Fibroblast of peridontal ligament (primary cell): ENCODE results near the gene S100A7A.
"Not testable (repeated sequence)": the region's sequence is repeated elsewhere in the genome, so short reads cannot be mapped to it uniquely, and the experiment has no call there.

Experiments
- DNase-seq: peaks from one replicate; pipeline ENCODE4 v3.0.0-alpha.2; 2010; ENCODE audit errors: extremely low read depth

The S100A7A gene

DNA sequence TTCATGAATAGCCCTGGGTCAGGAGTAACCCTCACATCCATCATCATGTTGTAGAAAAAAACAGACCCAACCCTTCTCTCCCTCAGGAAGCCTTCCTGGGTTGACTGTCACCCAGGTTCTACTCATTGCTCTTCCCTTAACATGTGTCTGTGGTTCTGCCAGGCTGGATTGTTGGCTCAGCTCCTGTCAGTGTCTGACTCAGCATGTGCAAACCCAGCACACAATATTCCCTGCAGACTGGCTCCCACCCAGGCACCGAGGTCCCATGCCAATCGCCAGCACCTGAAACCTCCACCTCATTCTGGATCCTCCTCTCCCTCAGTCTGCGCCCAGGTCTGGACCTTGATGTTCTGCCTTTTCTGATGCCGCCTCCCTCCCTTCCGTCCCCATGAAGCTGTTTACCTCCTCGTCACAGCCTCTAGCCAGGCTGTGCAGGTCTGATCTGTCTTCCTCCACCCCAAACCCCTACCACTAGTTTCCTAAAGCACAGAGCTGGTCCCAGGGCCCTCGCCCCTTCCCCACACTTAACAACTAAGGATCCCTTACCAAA lies 21.1 kb upstream of the S100A7A start:
- no peak for DNase-seq

DNA sequence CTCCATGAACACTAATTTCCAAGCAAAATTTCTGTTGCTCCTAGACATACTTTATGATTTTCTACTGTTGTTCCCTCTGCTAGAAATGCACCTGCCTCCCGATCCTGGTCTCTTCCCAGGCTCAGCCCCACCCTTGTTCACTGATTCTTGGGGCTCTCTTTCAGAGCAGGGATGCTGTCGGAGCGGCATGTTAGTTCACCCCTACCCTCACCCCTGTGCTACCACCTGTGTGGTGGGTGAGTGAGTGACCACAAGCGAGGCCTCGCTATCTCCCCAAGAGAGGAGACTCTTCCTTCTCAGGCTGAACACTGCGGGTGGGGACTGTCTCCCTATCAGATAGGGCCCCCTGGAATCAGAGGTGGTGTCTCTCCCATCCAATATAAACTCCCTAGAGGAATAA lies 20.5 kb upstream of the S100A7A start:
- DNase-seq: no peak

DNA sequence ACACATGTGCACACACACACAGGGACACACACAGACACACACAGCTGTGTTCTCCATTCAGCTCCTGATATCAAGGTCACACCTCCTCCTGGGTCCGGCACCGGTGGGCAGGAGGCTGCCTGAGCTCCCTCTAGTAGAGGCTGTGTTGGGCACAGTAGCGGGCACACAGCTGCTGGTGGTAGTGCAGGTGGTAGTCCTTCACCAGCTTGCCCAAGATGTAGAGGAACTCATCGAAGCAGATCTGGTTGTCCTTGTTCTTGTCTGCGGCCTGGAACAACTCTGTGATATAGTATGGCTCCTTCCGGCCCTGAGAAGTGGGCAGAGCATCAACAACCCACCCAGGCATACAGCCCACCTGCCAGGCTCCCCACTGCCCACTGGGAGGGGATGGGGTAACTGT lies 19.9 kb upstream of the S100A7A start:
- no peak for DNase-seq

DNA sequence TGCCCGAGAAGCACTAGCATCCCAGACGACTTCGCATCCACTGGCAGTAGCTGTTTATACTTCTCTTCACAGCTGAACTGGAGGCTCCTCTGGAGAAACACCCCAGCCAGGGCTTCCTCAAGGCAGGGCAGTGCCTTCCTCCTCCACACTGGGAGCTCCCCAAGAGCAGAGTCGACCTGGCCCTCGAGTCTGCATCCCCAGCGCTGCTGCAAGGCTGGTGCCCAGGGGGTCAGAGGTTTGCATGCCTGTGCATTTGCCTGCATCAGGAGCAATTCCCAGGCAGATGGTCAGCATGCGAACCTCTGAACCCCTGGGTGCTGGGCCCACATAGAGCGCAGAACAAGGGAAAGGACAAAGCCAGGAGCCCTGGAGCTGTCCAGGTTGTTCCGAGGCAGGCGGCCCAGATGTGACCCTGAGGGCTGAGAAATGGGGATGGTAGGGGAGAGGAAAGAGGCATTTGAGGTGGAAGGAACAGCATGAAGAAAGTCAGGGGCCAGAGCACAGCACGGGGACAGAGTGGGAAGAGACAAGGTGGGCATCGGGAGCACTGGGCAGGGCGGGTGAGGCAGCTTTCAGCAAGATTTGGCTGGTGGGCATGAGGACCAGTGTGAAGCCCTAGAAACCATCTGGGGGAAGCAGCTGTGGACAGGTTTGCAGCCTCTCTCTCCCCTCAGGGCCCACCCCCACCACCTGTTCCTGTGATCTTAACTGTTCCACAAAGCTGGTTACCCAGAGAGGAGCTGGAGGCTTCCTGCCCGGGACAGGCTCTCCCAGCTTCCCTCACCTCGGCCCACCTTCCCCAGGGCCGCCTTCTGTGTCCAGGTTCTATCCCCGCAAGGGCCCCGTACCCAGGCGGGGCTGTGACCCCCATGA lies 19.0 kb upstream of the S100A7A start:
- DNase-seq: no peak

DNA sequence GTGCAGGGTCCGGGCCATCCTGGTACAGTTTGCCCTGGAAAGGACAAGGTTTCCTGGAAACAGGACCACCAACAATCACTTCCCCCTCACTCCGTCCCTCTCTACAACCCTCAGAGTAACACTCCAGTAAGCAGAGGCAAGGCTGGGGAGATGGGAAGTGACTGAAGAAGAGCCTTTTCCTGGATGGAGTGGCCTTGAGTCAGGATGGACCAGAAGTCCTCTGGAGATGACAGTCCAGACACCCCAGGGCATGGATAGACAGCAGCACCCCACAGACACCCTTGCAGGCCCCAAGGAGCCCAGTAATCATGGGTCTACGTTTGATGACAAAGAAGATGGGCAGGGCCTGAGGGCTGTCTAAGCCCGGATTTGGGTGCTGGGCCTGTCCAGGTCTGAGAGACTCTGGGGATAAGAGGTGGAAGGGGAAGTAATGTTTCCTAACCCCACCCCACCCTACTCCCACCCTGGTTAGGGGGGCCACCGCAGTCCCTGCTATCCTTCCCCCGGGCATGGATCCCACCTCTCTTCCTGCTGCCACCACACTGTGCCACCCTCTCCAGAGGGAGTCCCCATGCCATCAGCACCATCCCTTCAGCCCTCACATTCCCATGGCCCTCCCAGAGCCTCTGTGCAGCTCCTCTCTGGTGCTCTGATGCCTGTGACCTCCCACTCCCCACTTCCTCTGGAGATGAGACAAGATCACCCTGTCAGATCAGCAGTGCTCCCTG lies 18.2 kb upstream of the S100A7A start:
- DNase-seq: no peak

DNA sequence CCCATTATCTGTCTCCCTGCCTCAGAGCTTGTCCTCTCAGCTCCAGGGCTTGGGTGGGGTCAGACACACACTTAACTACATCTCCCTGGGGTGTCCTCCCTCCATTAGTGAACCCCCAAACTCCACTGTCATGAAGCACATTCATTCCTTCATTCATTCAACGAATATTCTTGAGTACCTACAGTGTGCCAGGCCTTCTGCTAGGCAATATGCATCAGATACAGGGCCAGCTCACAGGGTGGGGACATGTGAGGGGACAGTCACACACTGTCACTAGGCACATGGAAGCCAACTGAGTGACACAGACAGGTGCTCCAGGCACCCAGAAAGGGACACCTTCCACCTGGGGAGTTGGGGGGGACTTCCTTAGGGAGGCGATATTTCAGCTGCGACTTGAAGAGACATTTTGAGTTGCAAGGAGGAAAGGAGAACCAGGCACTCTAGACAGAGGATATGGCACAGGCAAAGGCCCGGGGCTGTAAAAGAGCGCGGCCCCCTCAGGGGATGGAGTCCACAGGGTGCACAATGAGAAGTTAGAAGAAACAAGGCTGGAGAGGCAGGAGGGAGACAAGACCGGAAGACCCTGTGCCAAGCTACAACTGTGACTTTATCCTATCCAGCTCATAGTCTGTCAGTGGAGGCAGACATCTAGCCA lies 16.8 kb upstream of the S100A7A start:
- no peak for DNase-seq

DNA sequence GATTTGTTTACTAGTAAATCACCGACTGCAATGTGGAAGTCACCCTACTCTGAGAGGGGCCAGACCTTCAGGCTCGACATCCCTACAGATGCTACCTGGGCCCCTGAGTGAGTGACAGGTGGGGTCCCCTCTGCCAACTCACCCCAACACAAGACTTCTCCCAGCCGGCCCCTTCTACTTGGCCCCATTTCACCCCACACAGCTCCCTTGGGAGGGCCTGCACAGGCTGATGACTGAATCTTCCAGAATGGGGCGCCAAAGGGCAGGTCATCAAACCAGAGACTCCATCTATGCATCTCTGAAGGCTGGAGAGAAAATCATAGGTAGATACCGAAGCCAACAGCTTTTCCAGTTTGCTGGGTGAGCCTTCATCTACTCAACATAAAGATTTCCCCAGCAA lies 16.1 kb upstream of the S100A7A start:
- DNase-seq: no peak

DNA sequence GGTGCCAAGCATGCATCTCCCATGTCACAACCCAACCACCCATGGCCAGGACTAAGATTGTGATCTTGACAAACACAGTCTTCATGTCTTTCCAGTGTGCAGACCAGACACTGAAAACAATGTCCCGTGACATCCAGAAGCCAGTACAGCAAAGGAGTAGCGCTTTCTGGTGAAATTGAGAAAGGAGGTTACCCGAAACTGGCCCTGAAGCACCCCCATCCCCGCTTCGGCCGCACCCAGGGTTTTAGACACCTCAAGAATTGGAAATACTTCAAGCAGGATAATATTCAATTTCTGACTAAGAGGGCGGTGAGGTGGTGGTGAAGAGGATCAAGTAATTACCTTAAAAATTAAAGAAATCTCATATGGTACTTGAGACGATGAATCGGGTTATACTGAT lies 14.9 kb upstream of the S100A7A start:
- no peak for DNase-seq

DNA sequence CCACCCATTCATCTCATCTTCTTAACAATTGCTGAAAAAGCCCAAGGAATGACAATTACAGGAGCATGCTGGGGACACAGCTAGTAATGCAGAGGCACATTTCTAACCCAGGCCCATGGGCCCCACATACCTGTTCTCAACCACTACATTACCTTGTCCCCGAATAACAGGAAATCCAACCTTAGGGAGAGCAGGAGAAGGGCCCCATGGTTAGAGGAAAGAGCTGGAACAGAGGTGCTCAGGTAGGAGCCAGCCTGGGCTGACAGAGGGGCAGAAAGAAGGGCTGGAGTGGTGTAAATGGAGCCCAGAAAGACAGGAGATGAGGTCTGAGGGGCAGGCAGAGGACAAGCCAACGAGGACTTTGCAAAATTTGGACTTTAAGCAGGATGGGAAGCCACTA lies 14.1 kb upstream of the S100A7A start:
- no peak for DNase-seq

DNA sequence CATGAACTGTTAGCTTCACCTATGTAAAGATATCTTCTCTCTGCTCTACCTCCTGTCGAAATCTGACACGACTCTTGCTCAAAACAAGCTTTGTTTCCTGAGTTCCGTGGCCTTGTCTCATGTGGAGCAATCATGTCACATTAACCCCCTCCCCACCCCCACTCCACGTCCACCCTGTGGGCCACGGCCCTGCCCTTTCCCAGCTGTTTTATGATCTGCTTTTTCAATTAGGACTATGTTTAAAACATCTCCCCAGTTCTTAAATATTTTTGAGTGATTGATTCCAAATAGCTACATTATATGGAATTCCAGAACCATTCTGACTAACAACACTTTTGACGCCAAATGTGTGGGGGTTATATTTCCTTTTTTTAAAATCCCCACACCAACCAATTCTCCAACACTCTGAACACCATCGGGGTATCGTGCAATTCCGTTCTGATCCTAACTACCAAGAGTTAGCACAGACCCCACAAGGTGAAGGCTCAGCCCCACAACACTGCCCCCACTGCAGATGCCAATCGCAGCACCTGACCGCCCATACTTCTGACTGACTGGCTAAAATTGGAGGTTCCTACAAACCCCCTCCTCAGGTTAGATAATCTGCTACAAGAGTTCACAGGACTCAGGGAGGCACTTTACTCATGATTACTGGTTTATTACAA lies 12.8 kb upstream of the S100A7A start:
- DNase-seq: no peak

DNA sequence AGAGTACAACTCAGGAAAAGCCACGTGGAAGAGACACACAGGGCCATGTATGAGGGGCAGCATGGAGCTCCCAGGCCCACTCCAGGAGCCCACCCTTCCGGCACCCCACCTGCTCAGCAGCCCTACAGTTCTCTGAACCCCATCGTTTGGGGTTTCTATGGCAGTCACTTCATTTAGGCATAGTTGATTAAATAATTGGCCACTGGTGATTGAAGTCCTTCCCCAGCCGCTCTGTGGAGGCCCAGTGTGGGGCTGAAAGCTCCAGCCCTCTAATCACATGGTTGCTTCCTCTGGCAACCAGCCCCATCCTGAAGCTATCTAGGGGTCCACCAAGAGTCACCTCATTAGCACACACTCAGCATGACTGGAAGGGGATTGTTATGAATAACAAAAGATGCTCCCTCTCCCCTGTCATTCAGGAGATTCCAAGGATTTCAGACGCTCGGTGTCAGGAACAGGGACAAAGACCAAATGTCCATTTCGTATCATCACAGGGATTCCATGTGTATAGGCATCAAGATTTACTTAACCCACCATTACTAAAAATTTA lies 12.2 kb upstream of the S100A7A start:
- DNase-seq: no peak

DNA sequence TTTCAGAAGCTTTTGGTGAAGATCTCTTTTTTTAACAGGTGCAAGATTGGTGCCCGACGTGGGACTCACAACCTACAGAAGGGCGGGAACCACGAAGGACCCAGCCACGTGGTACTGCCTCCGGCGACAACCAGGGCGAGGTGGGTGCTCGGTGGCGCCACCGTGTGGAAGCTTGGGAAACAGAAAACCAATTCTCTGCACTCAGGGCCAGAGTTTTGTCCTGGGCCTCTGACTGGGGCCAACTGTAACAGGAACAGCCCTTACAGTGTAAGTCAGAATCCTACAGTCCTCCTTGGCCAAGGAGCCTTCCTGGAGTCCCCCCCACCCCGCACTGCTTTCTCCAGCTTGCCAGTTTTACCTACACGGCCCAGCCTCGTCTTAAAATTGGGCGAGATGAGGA lies 11.6 kb upstream of the S100A7A start:
- DNase-seq: no peak

DNA sequence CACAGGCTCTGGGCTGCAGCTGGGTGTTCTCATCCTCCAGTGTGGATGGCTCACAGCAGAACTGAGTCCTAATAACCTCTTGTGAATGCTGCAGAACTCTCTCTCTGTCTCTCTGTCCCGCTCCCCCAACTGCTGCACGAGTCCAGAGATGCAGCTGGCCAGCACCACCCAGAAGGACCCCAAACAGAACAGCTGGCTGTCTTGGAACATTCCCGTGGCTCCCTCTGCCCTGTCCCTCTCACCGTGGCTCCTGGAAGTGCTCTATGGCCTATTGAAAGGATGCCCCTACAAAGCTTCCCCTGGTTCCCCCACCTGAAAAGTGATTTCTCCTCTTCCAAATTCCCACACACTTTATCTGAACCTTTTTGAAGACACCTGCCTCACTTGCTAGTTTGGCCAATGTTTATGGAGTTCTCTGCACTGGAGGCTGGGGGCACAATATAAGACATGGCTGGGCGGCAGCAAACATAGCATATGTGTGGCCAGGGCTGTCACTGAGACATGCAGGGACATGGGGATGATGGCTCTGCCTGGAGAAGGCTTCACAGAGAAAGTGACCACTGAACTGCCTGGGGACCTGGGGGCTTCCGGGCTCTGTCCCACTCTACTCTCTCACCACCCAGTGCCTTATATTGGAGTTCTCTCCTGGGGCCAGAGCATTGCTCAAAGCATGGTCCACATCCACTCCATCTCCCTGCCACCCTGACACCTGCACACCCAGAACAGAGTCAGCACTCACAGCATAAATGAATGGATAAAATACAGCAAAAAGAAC lies 10.3 kb upstream of the S100A7A start:
- DNase-seq: not testable (repeated sequence)

DNA sequence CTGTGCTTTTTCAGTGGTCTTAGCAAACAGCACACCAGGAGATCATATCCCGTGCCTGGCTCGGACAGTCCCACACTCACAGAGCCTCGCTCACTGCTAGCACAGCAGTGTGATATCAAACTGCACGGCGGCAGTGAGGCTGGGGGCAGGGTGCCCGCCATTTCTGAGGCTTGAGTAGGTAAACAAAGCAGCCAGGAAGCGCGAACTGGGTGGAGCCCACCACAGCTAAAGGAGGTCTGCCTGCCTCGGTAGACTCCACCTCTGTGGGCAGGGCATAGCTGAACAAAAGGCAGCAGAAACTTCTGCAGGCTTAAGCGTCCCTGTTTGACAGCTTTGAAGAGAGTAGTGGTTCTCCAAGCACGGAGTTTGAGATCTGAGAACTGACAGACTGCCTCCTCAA lies 9.0 kb upstream of the S100A7A start:
- not testable (repeated sequence) for DNase-seq

DNA sequence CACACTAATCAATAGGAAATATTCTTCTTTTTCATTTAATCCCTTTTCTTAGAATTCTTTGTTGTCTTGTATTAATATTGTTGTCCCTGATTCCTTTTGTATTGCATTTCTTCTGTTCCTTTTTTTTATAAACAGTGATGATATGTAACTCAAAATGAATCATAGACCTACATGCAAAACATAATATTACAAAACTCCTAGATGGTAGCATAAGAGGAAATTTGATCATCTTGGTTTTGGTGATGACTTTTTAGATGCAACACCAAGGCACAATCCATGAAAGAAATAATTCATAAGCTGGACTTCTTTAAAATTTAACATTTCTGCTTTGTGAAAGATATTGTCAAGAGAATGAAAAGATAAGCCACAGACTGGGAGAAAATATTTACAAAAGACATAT lies 2.4 kb upstream of the S100A7A start:
- not testable (repeated sequence) for DNase-seq

DNA sequence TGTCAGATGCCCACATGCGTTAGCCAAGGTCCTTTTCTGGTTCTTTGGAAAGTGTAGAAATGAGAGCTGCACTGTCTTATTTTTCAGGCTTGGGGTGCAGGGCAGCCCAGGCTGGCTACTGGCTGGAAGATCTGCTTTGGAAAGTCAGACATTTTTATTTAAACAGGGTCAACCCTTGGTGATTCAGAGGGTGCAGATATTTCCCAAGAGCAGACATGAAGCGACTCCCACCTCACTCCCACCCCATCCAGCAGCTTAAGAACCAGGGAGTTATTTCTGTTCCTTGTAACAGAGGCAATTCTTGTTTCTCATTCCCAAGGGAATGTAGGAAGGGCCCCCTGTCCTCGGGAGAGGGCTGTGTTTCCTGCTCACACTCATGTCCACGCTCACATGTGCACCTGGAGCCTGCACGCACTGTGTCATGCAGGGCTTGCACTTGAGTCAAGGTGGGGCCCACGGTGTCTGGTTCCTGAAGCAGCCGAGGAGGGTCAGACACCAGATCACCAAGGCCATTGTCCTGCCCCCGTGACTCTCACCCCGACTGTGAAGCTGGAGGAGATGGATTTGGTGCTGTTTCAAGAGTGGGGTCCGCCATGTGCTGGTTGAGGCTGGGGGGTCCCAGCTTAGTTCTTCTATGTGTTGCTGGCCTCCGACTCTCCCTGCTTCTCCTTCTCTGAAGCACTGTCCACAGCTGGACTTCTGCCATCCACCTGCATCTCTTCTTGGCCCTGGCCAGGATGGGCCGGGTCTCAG lies 992 bp downstream of the S100A7A start:
- DNase-seq: no peak

DNA sequence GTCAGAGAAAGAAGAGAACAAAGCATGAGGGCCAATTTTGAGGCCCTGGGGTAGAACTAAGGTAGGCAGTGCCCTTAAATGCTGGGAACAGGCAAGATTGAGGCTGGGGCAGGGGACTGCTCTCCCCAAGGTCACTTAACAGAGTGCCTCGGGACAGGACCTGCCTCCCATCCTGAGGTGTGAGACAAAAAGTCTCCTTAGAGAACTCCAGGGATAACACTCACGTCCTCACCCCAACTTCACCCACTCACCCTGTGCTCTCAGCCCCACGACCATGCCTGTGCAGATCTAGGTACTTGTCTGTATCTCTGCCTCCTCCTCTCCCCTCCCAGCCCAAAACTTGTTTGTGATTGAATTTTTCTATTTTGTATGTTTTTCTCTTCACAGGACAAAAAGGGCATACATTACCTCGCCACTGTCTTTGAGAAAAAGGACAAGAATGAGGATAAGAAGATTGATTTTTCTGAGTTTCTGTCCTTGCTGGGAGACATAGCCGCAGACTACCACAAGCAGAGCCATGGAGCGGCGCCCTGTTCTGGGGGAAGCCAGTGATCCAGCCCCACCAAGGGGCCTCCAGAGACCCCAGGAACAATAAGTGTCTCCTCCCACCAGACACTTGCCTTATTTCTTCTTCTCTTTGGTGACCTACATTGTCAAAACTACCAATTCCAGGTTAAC lies 2.6 kb downstream of the S100A7A start:
- not testable (repeated sequence) for DNase-seq

DNA sequence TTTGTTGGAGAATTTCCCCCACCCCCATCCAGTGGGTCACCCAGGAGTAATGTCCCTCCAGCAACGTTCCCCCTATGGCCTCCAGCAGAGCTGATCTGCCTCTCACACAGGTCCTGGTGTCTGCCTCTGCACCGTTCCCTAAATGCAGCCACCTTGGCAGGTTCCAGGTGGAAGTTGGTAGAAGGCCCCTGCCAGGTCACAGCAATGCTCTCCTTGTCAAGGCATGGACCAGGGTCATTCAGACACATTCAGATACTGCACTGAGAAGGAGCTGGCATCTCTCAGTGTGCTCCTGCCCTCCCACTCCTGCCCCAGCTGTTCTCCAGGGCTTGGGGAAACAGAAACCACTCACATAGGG lies 3.1 kb downstream of the S100A7A start:
- not testable (repeated sequence) for DNase-seq

DNA sequence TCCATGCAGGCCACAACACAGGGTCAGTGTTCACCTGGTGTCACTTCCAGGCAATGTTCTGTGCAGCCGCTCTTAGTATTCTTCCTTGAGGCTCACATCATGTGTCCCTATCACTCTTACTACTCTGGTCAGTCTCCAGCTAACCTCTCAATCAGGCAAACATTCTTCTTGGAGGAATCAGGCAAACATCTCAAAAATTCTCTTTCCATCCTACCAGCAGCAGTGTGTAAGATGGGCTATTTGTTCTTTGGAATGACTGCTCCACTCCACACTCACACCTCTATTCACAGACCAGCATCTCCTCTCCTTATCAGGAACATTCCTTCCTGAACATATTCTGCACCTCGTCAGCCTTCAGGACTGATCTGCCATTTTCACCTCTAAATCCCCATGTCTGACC lies 4.0 kb downstream of the S100A7A start:
- no peak for DNase-seq
